A549 (cell line): ENCODE results near the gene CNIH1.

ENCODE experiments used
- CEBPB ChIP-seq, 2 experiments: fragments of >200 bp in 1 of 2; sonication (Bioruptor Twin) in 1 of 2; formaldehyde crosslinking in 1 of 2; IDR thresholded peaks; 2 replicates each; pipeline ENCODE4 v1.6.1; 2012 to 2016
- MYC ChIP-seq: IDR thresholded peaks from 2 replicates; pipeline ENCODE4 v1.6.1; 2012; ENCODE audit warnings: mild to moderate bottlenecking, inconsistent platforms, low read length, improper control_type of control experiment, borderline replicate concordance
- TF ChIP-seq, protein P1 (sequence below): fragments of >200 bp; sonication (Bioruptor Twin); formaldehyde crosslinking; IDR thresholded peaks from 3 replicates; pipeline ENCODE4 v1.5.1; 2016

DNA sequence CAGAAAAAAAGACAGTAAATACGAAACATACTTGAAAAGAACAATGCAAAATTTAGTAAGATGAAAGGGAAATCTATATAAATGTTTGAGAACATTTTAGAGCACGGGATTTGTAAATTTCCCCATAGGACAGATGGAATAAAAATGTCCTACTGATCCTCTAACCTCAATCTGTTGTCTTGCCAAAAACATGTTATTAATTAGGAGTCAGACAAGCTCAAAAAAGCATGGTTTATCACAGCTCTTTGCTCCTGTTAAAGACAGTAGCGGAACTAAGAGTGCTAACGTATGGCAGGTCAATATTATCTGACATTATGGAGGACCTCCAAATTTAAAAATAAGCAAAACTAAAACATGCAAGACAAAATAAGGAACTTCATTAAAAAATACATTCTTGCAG, 34.7 kb upstream of the CNIH1 start:
- TF ChIP-seq CEBPB (IDR thresholded peaks at IDR 0.05): no peak
- TF ChIP-seq, protein P1, sequence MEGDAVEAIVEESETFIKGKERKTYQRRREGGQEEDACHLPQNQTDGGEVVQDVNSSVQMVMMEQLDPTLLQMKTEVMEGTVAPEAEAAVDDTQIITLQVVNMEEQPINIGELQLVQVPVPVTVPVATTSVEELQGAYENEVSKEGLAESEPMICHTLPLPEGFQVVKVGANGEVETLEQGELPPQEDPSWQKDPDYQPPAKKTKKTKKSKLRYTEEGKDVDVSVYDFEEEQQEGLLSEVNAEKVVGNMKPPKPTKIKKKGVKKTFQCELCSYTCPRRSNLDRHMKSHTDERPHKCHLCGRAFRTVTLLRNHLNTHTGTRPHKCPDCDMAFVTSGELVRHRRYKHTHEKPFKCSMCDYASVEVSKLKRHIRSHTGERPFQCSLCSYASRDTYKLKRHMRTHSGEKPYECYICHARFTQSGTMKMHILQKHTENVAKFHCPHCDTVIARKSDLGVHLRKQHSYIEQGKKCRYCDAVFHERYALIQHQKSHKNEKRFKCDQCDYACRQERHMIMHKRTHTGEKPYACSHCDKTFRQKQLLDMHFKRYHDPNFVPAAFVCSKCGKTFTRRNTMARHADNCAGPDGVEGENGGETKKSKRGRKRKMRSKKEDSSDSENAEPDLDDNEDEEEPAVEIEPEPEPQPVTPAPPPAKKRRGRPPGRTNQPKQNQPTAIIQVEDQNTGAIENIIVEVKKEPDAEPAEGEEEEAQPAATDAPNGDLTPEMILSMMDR: no peak
- no peak for TF ChIP-seq MYC
